ENCODE measurements around the gene STT3B.

The STT3B gene

DNA sequence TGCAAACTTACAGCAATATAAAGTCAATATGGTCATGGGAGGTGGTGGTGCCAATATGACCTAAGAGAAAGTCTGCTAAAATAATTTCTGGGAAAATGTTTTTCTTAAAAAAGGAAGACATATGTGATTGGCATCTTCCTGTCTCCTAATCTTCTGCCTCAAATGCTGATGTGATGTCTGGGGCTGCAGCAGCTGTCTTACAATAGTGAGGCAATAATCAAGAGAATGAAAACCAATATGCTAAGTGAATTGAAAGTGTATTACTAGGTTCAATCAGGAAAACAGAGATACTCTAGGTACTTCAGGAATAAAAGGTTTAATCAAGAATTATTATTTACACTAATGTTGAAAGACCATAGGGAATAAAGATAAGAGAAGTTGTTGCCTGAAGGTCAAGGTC, 7.2 kb upstream of the STT3B start:
- Histone ChIP-seq H3K79me2 (ENCODE audit: control insufficient read depth, insufficient read depth, low read length, poor library complexity) (no peaks in the 10 kb centered on the region), H4K12ac (ENCODE audit: low read depth, low read length) (no peak overlapping the region), H4K91ac (ENCODE audit: low read depth, low read length) (no peak overlapping the region), H3K36me3 (ENCODE audit: control insufficient read depth in 1 of 2, insufficient read depth in 2 of 2, low read length in 2 of 2) (no peaks in the 10 kb centered on the region), H3K14ac (ENCODE audit: low read length) (no peak overlapping the region), H3K4ac (ENCODE audit: low read depth, low read length) (no peak overlapping the region), H2AK5ac (ENCODE audit: low read length) (no peak overlapping the region), H4K8ac (ENCODE audit: low read depth, low read length) (no peak overlapping the region), H3K23ac (ENCODE audit: low read length) (no peak overlapping the region), H3K4me2 (ENCODE audit: low read length) (no peak overlapping the region), H3K18ac (ENCODE audit: low read length) (no peak overlapping the region), H3K4me1 (ENCODE audit: control insufficient read depth in 1 of 2, insufficient read depth in 2 of 2, low read length in 2 of 2) (peaks cover 0 to 2% of the 10 kb centered on the region in 2 experiments), H3K9ac (ENCODE audit: low read length) (no peak overlapping the region), H2BK5ac (ENCODE audit: low read depth, low read length, poor library complexity) (no peak overlapping the region), H3K27me3 (ENCODE audit: insufficient read depth, low read length) (no peaks in the 10 kb centered on the region), H2BK12ac (ENCODE audit: low read length) (no peak overlapping the region), H3K79me1 (ENCODE audit: low read length) (no peaks in the 10 kb centered on the region), H2AFZ (ENCODE audit: insufficient read depth, low read length, poor library complexity) (no peak overlapping the region), H2BK120ac (ENCODE audit: insufficient read depth, low read length, poor library complexity) (no peak overlapping the region), H3K9me3 (ENCODE audit: insufficient read depth, low read depth, low read length) (no peaks in the 10 kb centered on the region), H3K27ac (ENCODE audit: low read depth, low read length) (no peak overlapping the region), H3K4me3 (ENCODE audit: low read depth, low read length) (no peak overlapping the region)
- DNase-seq = no peak

DNA sequence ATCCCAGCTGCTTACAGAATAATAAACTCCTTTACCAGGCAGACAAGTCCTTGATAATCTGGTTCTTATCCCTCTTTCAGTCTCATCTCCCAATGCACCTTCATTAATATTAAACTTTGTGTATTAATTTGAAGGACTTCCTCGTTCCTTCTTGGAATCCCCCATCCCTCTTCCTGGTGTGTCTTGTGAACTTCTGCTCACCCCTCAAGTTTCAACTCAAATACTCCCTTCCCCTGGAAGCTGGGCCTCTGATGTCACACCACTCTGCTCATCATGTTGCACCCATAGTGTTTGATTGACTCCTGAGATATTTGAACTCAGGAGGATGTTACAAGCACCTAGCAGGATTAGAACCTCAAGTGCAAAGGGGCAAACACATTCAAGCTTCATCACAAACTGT, 3.3 kb upstream of the STT3B start:
- no peaks in the 10 kb centered on the region for H3K9me3 ChIP-seq (ENCODE audit: insufficient read depth, low read depth, low read length)
- H2BK5ac ChIP-seq (ENCODE audit: low read depth, low read length, poor library complexity) = no peak overlapping the region
- no peak overlapping the region for H4K91ac ChIP-seq (ENCODE audit: low read depth, low read length)
- no peak overlapping the region for H2BK120ac ChIP-seq (ENCODE audit: insufficient read depth, low read length, poor library complexity)
- peaks cover 13% of the 10 kb centered on the region for H3K79me2 ChIP-seq (ENCODE audit: control insufficient read depth, insufficient read depth, low read length, poor library complexity)
- no peak overlapping the region for H3K23ac ChIP-seq (ENCODE audit: low read length)
- H3K14ac ChIP-seq (ENCODE audit: low read length) = no peak overlapping the region
- no peaks in the 10 kb centered on the region for H3K36me3 ChIP-seq (ENCODE audit: control insufficient read depth in 1 of 2, insufficient read depth in 2 of 2, low read length in 2 of 2)
- H3K27ac ChIP-seq (ENCODE audit: low read depth, low read length) = no peak overlapping the region
- H2AFZ ChIP-seq (ENCODE audit: insufficient read depth, low read length, poor library complexity) = no peak overlapping the region
- no peak for DNase-seq
- H3K9ac ChIP-seq (ENCODE audit: low read length) = no peak overlapping the region
- H3K4me2 ChIP-seq (ENCODE audit: low read length) = no peak overlapping the region
- H3K27me3 ChIP-seq (ENCODE audit: insufficient read depth, low read length) = no peaks in the 10 kb centered on the region
- H2BK12ac ChIP-seq (ENCODE audit: low read length) = no peak overlapping the region
- no peak overlapping the region for H3K4me3 ChIP-seq (ENCODE audit: low read depth, low read length)
- H4K8ac ChIP-seq (ENCODE audit: low read depth, low read length) = no peak overlapping the region
- H4K12ac ChIP-seq (ENCODE audit: low read depth, low read length) = no peak overlapping the region
- no CpG with 5 or more reads among the region's 1 CpG for WGBS (ENCODE audit: extremely low coverage, insufficient coverage, insufficient read length)
- H3K18ac ChIP-seq (ENCODE audit: low read length) = no peak overlapping the region
- no peak overlapping the region for H2AK5ac ChIP-seq (ENCODE audit: low read length)
- H3K79me1 ChIP-seq (ENCODE audit: low read length) = peaks cover 20% of the 10 kb centered on the region
- H3K4me1 ChIP-seq (ENCODE audit: control insufficient read depth in 1 of 2, insufficient read depth in 2 of 2, low read length in 2 of 2) = no peaks in the 10 kb centered on the region
- H3K4ac ChIP-seq (ENCODE audit: low read depth, low read length) = no peak overlapping the region

DNA sequence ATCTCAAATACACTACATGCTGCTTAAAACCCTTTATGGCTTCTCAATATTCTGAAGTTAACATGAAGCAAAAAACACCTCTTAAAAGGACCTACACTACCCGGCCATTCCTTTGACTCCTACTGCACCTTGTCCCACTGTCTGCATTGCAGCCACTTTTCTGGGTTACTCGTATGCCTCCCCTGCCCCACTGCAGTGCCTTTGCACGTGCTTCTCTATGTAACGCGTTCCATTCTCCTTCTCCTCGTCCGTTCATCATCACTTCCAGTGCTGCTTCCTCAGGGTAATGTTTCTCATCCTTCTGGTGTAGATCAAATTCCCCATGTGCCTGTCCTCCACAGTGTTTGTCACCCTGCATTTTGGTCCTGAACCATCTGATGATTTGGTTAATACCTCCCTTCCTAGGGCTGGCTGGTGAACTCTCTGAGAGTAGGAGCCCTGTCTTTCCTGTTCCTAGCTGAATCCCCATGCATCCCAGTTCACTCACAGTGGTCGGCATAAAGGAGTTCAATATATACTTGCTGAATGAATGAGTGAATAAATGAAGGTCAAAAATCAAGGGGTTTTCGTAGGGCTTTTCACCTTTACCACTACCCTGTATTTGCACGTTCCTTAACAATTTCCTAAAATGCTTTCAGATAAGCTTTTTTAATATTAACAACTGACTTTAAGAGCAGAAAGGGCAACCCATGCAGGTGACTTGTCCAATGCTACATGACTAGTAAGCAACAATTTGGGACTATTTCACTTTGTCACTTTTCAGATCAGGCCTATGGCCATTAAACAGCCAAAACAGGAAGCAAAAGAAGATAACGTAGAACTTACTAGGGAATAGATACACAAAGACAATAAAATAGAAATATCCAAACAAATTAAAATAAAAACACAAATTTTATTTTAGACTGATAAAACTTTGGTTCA, 2.4 kb upstream of the STT3B start:
- peaks cover 20% of the 10 kb centered on the region for H3K79me1 ChIP-seq (ENCODE audit: low read length)
- no peak overlapping the region for H2AFZ ChIP-seq (ENCODE audit: insufficient read depth, low read length, poor library complexity)
- H2BK120ac ChIP-seq (ENCODE audit: insufficient read depth, low read length, poor library complexity) = no peak overlapping the region
- H3K14ac ChIP-seq (ENCODE audit: low read length) = no peak overlapping the region
- no peak overlapping the region for H4K8ac ChIP-seq (ENCODE audit: low read depth, low read length)
- H3K79me2 ChIP-seq (ENCODE audit: control insufficient read depth, insufficient read depth, low read length, poor library complexity) = peaks cover 14% of the 10 kb centered on the region
- no peaks in the 10 kb centered on the region for H3K36me3 ChIP-seq (ENCODE audit: control insufficient read depth in 1 of 2, insufficient read depth in 2 of 2, low read length in 2 of 2)
- no peak overlapping the region for H4K12ac ChIP-seq (ENCODE audit: low read depth, low read length)
- no peak overlapping the region for H3K18ac ChIP-seq (ENCODE audit: low read length)
- no peak overlapping the region for H3K27ac ChIP-seq (ENCODE audit: low read depth, low read length)
- H2AK5ac ChIP-seq (ENCODE audit: low read length) = no peak overlapping the region
- no CpG with 5 or more reads among the region's 11 CpGs for WGBS (ENCODE audit: extremely low coverage, insufficient coverage, insufficient read length)
- no peak overlapping the region for H3K4ac ChIP-seq (ENCODE audit: low read depth, low read length)
- DNase-seq = no peak
- H2BK5ac ChIP-seq (ENCODE audit: low read depth, low read length, poor library complexity) = no peak overlapping the region
- no peaks in the 10 kb centered on the region for H3K9me3 ChIP-seq (ENCODE audit: insufficient read depth, low read depth, low read length)
- H3K4me1 ChIP-seq (ENCODE audit: control insufficient read depth in 1 of 2, insufficient read depth in 2 of 2, low read length in 2 of 2) = no peaks in the 10 kb centered on the region
- no peak overlapping the region for H3K4me2 ChIP-seq (ENCODE audit: low read length)
- no peak overlapping the region for H2BK12ac ChIP-seq (ENCODE audit: low read length)
- H3K4me3 ChIP-seq (ENCODE audit: low read depth, low read length) = no peak overlapping the region
- no peaks in the 10 kb centered on the region for H3K27me3 ChIP-seq (ENCODE audit: insufficient read depth, low read length)
- no peak overlapping the region for H3K9ac ChIP-seq (ENCODE audit: low read length)
- no peak overlapping the region for H4K91ac ChIP-seq (ENCODE audit: low read depth, low read length)
- H3K23ac ChIP-seq (ENCODE audit: low read length) = peak overlapping the region; percentile 11

DNA sequence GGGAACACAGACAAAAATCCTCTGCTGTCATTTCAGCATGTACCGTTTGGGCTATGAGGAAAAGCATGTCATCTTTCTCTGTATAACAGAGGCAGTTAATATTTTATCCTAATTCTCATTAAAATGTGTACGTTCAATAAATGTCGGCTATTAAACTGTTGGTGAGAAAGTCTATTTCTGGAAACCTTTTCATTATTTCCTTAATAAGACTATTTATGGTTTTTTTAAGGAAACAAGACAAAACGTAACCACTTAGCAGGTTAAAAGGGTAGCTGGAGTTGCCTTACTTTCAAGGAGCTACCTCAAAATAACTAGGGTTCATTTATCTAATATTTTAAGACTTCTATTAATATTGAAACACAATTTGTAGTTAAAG, 1.8 kb upstream of the STT3B start:
- WGBS (ENCODE audit: extremely low coverage, insufficient coverage, insufficient read length) = no CpG with 5 or more reads among the region's 4 CpGs
- H3K14ac ChIP-seq (ENCODE audit: low read length) = no peak overlapping the region

More for the DNA sequence above, 1.8 kb upstream of the STT3B start:
- Histone ChIP-seq H3K27ac (ENCODE audit: low read depth, low read length) (no peak overlapping the region), H3K27me3 (ENCODE audit: insufficient read depth, low read length) (no peaks in the 10 kb centered on the region), H3K79me1 (ENCODE audit: low read length) (peaks cover 20% of the 10 kb centered on the region), H3K4me3 (ENCODE audit: low read depth, low read length) (no peak overlapping the region), H2AFZ (ENCODE audit: insufficient read depth, low read length, poor library complexity) (no peak overlapping the region), H2BK120ac (ENCODE audit: insufficient read depth, low read length, poor library complexity) (no peak overlapping the region), H4K12ac (ENCODE audit: low read depth, low read length) (no peak overlapping the region), H3K4me1 (ENCODE audit: control insufficient read depth in 1 of 2, insufficient read depth in 2 of 2, low read length in 2 of 2) (no peaks in the 10 kb centered on the region), H4K91ac (ENCODE audit: low read depth, low read length) (no peak overlapping the region), H3K4me2 (ENCODE audit: low read length) (no peak overlapping the region), H3K9me3 (ENCODE audit: insufficient read depth, low read depth, low read length) (no peaks in the 10 kb centered on the region), H3K79me2 (ENCODE audit: control insufficient read depth, insufficient read depth, low read length, poor library complexity) (peaks cover 14% of the 10 kb centered on the region), H2BK12ac (ENCODE audit: low read length) (no peak overlapping the region), H3K4ac (ENCODE audit: low read depth, low read length) (no peak overlapping the region), H3K18ac (ENCODE audit: low read length) (no peak overlapping the region), H2BK5ac (ENCODE audit: low read depth, low read length, poor library complexity) (no peak overlapping the region), H3K23ac (ENCODE audit: low read length) (no peak overlapping the region), H2AK5ac (ENCODE audit: low read length) (no peak overlapping the region), H4K8ac (ENCODE audit: low read depth, low read length) (no peak overlapping the region), H3K36me3 (ENCODE audit: control insufficient read depth in 1 of 2, insufficient read depth in 2 of 2, low read length in 2 of 2) (no peaks in the 10 kb centered on the region), H3K9ac (ENCODE audit: low read length) (no peak overlapping the region)
- no peak for DNase-seq
